GM18868 (cell line): ENCODE data around the gene VAT1L.

Experiments
- ATAC-seq: cut with Tn5 transposase; IDR thresholded peaks from one replicate; pipeline ENCODE4 v1.9.1; 2021; ENCODE audit warnings: mild to moderate bottlenecking, moderate library complexity; ENCODE audit not compliant: unreplicated experiment

VAT1L gene

DNA sequence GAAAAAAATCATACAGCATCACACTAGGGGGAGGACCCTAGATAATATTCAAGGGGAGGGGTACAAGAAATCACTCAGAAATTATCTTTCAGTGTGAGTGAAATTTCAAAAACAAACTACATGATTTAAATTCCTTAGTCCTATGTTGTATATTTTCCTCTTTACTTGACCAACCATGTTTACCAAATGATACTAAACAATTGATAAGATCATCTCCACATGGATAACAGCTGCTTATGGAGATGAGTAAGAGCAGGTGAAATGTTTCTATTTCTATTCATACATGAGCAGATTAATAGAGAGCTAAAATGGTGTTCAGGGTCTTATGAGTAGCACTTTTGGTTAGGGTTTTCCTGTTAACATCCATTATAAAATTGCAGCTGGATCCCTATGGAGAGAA is 7.3 kb upstream of the VAT1L start:
- ATAC-seq: no peak

DNA sequence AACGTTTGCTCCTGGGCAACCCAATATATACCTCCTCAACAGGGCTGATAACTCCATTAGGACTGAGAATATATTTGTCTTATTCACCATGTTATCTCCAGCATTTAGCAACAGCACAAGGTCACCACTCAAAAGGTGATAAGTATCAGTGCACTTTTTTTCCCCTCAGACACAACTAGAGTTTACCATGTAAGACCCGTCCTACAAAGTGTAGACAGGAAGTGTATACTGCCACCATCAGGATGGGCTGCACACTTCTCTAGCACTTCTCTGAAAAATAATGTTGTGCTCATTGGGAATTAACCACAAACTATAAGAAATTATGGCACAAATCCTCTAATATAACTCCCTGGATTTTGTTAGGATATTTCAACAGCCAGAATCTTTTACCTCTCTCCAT is 5.7 kb upstream of the VAT1L start:
- no peak for ATAC-seq

DNA sequence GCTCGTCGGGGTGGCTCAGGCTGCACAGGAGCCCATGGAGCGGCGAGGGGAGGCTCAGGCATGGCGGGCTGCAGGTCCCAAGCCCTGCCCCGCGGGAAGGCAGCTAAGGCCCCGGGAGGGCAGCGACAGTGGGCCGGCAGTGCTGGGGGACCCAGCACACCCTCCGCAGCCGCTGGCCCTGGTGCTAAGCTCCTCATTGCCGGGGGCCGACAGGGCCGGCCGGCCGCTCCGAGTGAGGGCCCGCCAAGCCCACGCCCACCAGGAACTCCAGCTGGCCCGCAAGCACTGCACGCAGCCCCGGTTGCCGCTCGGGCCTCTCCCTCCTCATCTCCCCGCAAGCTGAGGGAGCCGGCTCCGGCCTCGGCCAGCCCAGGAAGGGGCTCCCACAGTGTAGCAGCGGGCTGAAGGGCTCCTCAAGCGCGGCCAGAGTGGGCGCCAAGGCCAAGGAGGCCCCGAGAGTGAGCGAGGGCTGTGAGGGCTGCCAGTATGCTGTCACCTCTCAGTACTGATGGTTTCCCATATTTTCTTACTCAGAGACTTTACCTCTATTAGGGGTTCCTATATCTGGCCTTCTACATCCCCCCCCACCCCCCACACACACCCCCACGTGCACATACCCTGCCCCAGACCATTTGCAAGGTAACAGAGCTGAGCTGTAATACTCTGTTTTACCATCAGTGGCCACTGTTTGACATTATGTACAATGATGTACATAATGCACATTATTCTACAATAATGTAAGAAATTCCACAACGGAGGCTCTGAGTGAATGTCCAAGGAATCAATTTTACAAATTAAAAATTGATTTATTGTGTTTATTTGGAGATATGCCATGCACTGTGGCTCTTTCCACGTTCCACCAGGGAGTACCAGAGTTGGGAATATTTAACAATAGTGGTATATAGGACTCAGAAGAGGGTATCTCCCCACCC is 3.7 kb upstream of the VAT1L start:
- no peak for ATAC-seq

- ATAC-seq: no peak
Measured at GRCh38 chr16:77785373-77785764, 3.0 kb upstream of the VAT1L start.

- no peak for ATAC-seq
Measured at GRCh38 chr16:77786186-77786847, 2.0 kb upstream of the VAT1L start.

DNA sequence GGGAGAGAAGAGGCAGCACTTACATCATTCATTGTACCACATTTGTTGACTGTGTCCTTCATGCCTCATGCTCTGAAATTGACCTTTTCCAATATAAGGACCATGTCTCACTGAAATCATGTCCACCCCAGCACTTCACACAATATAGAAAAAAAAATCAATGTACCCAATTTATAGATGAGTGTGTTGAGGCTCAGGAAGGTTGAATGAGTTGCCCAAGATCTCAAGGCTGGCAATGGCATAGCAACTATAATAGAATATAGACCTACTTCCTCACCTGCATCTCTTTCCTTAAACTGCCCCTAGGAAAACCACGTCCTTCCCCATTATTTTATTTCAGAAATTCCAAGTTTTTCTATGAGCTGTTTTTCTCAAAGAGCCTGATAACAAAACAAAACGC is 912 bp upstream of the VAT1L start:
- ATAC-seq: no peak

GRCh38 chr16:77789085-77790008 is 983 bp downstream of the VAT1L start:
- ATAC-seq: no peak

GRCh38 chr16:77790009-77790372 is 1.6 kb downstream of the VAT1L start:
- ATAC-seq: no peak

DNA sequence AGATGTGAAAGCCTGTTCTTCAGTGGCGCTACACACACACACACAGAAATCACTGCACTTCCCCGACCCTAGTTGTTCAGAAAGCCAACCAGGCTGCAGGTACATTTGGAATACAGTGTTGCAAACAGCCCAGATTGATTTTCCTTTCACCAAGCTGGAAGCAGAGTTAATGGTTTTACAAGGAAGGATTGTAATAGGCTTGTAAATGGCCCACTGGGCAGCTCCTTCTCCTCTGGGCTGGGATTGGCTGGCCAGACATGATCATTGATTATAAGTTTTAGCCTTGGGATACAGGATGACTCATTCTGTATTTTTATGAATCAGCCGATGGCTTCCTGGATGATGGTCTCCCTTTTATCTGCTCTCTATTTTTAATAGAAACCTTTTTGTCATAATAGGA is 2.5 kb downstream of the VAT1L start:
- no peak for ATAC-seq

DNA sequence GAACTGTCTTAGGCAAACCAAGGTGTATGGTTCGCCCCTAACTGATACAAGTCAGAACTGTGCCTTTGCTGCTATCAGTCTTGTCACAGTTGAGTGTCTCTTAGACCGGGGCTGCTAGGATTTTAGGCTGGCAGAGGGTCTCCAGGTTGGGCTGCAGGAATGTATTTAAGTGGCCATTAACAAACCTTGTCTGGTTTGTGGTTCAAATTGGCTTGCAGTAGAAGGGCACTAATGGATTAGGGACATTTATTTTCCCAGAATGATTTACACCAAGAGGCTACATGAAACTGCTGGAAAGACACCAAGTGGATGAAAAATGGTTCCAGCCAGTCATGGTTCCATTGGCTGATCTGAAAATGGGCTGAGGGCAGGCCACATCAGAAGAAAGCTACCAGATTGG is 5.1 kb downstream of the VAT1L start:
- ATAC-seq: no peak

GRCh38 chr16:77794586-77794985 is 6.2 kb downstream of the VAT1L start:
- ATAC-seq: no peak

GRCh38 chr16:77801817-77802216 is 13.5 kb downstream of the VAT1L start:
- no peak for ATAC-seq

DNA sequence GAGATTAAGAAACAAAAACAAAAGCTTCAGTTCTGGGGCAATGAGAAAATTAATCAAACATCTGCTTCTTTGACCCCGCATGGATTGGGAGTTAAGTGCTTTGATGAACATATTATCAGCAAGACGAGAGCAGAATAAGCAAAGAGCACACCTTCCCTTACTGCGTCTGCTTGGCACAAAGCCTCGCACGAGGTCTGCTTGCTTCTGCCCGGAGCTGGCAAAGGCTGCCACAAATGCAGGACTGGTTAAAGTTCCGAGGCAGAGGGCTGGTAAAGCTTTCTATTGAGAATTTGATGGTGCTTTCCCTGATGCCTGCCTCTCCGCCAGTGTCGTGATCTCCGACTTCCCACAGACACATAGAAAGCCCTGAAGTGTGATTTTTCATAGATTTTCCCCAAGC is 17.0 kb downstream of the VAT1L start:
- no peak for ATAC-seq

DNA sequence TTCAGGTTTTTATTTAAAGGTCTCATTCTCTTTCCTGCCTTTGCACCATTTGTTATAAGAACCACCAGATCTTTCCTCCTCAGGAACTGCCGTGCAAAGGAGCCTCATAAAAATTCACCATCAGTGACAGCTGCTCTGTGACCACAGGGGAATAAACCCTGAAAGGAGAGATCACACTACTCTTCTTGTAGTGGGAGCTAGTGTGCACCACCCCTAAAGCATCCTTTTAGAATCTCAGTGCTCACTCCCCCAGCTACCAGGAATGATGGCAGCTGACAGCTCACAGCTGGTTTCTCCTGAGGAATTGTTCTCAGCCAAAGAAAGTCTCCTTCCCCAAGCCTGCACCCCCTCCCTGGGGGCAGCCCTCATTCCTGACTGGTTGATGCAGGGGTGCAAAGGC is 18.7 kb downstream of the VAT1L start:
- ATAC-seq: no peak

- no peak for ATAC-seq
Measured at GRCh38 chr16:77812856-77813500, 24.6 kb downstream of the VAT1L start.

DNA sequence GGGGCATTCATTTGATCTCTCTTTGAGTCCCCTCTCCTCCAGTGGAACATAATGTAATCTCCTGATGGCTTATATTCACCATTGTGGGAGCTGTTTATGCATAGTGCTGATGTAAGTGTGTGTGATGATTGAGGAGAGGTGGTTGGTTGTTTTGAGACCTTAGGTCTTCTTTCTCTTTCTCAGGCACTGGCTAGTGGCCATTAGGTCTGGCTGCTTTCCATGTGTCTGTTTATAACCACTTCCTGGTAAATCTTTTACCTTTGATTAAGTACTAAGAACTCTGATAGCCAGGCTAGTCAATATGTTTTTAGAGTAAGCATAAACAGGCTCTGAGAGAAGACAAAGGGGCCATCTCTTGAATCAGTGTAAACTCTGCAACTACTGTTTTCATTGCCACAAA is 27.9 kb downstream of the VAT1L start:
- ATAC-seq: no peak

GRCh38 chr16:77820340-77820739 is 32.0 kb downstream of the VAT1L start:
- no peak for ATAC-seq

DNA sequence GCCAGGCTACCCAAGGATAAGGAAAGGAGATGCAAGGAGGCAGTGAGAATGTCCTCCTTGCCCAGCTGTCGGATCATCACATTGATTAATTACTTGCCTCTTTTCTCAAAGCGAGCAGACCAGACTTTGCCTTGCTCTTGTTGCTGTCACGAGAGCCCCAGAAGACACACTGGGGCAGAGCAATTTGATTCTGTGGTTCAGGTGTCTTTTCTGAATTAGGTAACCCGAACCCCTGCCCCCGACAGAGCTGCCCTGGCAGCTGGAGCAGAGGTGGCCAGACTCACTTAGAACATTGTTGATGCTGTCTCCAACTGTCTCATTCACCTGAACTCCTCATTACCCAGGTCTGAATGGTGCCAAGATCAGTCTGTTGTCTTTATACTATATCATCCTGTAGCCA is 34.3 kb downstream of the VAT1L start:
- no peak for ATAC-seq

GRCh38 chr16:77823067-77823466 is 34.7 kb downstream of the VAT1L start:
- no peak for ATAC-seq

DNA sequence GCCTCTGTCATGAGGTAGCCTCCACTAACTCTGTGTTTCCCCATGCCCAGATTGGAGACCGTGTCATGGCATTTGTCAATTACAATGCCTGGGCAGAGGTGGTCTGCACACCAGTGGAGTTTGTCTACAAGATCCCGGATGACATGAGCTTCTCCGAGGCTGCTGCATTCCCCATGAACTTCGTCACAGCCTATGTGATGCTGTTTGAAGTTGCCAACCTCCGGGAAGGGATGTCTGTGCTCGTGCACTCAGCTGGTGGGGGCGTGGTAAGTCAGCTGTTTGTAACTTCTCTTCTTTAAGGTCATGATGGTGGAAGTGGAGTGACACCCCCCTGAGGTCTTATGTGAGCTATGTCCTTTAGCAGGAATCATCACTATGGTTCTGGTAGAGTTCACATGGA is 36.8 kb downstream of the VAT1L start:
- ATAC-seq: no peak

DNA sequence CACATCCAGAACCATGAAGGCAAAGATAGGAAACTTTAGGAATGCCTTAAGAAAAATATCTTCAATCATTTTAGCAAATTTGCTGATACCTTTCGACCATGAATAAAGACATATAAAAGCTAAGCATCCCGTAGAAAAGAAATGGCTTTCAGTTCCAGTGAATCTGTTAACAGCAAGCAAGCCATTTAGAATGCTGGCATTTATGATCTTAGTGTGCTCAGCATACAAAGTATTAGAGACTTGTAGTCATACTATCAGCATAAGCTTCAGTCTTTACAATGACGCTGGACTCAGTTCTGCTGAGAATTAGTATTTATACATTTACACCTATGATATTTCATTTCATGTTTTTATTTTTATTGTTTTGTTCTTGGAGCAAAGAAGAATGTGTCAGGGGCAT is 38.7 kb downstream of the VAT1L start:
- no peak for ATAC-seq
